ENCODE data around the gene SCRG1.

- TF ChIP-seq, protein P1, sequence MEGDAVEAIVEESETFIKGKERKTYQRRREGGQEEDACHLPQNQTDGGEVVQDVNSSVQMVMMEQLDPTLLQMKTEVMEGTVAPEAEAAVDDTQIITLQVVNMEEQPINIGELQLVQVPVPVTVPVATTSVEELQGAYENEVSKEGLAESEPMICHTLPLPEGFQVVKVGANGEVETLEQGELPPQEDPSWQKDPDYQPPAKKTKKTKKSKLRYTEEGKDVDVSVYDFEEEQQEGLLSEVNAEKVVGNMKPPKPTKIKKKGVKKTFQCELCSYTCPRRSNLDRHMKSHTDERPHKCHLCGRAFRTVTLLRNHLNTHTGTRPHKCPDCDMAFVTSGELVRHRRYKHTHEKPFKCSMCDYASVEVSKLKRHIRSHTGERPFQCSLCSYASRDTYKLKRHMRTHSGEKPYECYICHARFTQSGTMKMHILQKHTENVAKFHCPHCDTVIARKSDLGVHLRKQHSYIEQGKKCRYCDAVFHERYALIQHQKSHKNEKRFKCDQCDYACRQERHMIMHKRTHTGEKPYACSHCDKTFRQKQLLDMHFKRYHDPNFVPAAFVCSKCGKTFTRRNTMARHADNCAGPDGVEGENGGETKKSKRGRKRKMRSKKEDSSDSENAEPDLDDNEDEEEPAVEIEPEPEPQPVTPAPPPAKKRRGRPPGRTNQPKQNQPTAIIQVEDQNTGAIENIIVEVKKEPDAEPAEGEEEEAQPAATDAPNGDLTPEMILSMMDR (IDR thresholded peaks at IDR 0.05): peak; percentile 25 to 59 (median 42)
- TF ChIP-seq POLR2A (IDR thresholded peaks at IDR 0.05): no peak
Measured at GRCh38 chr4:173420324-173420752, 21.4 kb upstream of the SCRG1 start.

Data from adrenal gland (tissue), 5 donors.